ENCODE data around the gene LAMA2. TPM values are rescaled to one million over a fixed set of nuclear protein-coding genes. Genes with fewer than 3 reads are reported as not detected.

The LAMA2 gene
- total RNA-seq, 4 donors from 2014 or later = 23.4 to 80.8 (median 28.2) TPM

GRCh38 chr6:129542705-129543104 lies 659.8 kb downstream of the LAMA2 start:
- no peak for DNase-seq (ENCODE audit: low spot score in 2 of 2)
- intact Hi-C loops (cut with DNase I; ENCODE audit: low total_unique reads) = no loop called here
- 62 to 67% methylated on average over 2 of the region's 2 CpGs for WGBS, 2 donors
- TF ChIP-seq POLR2A (IDR thresholded peaks at IDR 0.05) (no peak), CTCF (IDR thresholded peaks at IDR 0.05) (no peak)
- H3K4me3 ChIP-seq (ENCODE audit: low read depth, poor library complexity, severe bottlenecking) = no peak overlapping the region

- no peak for DNase-seq (ENCODE audit: low spot score in 2 of 2)
- no peak overlapping the region for H3K4me3 ChIP-seq (ENCODE audit: low read depth, poor library complexity, severe bottlenecking)
- 70 to 86% methylated on average over 2 of the region's 2 CpGs for WGBS, 2 donors
- no peak for TF ChIP-seq POLR2A (IDR thresholded peaks at IDR 0.05)
- no peak for TF ChIP-seq CTCF (IDR thresholded peaks at IDR 0.05)
- intact Hi-C loops (cut with DNase I; ENCODE audit: low total_unique reads) = no loop called here
These were observed 661.0 kb downstream of the LAMA2 start for GRCh38 chr6:129543981-129544380.

GRCh38 chr6:129544892-129545612 lies 662.1 kb downstream of the LAMA2 start:
- 94% methylated on average over 8 of the region's 8 CpGs for WGBS, 2 donors
- no peak overlapping the region for H3K4me3 ChIP-seq (ENCODE audit: low read depth, poor library complexity, severe bottlenecking)
- no peak for TF ChIP-seq CTCF (IDR thresholded peaks at IDR 0.05)
- no peak for DNase-seq (ENCODE audit: low spot score in 2 of 2)
- intact Hi-C loops (cut with DNase I; ENCODE audit: low total_unique reads) = no loop called here

GRCh38 chr6:129546702-129547101 lies 663.8 kb downstream of the LAMA2 start:
- no peak for DNase-seq (ENCODE audit: low spot score in 2 of 2)
- H3K4me3 ChIP-seq (ENCODE audit: low read depth, poor library complexity, severe bottlenecking) = no peak overlapping the region
- WGBS, 2 donors = 81 to 91% methylated on average over 4 of the region's 4 CpGs
- intact Hi-C loops (cut with DNase I; ENCODE audit: low total_unique reads) = no loop called here
- TF ChIP-seq POLR2A (IDR thresholded peaks at IDR 0.05) (no peak), CTCF (IDR thresholded peaks at IDR 0.05) (no peak)

GRCh38 chr6:129551486-129551885 lies 668.5 kb downstream of the LAMA2 start:
- WGBS, 2 donors = 93 to 96% methylated on average over 1 of the region's 1 CpG
- intact Hi-C loops (cut with DNase I; ENCODE audit: low total_unique reads) = no loop called here
- no peak for TF ChIP-seq CTCF (IDR thresholded peaks at IDR 0.05)
- no peak for TF ChIP-seq POLR2A (IDR thresholded peaks at IDR 0.05)
- DNase-seq (ENCODE audit: low spot score in 2 of 2) = no peak
- no peak overlapping the region for H3K4me3 ChIP-seq (ENCODE audit: low read depth, poor library complexity, severe bottlenecking)

- WGBS, 2 donors = 89 to 100% methylated on average over 2 of the region's 2 CpGs
- TF ChIP-seq POLR2A (IDR thresholded peaks at IDR 0.05) (no peak), CTCF (IDR thresholded peaks at IDR 0.05) (no peak)
- no peak overlapping the region for H3K4me3 ChIP-seq (ENCODE audit: low read depth, poor library complexity, severe bottlenecking)
- intact Hi-C loops (cut with DNase I; ENCODE audit: low total_unique reads) = no loop called here
- no peak for DNase-seq (ENCODE audit: low spot score in 2 of 2)
These were observed 669.5 kb downstream of the LAMA2 start for GRCh38 chr6:129552413-129552812.
